PFSK-1 (cell line): ENCODE data around the gene PATL1.

Experiments used
- FOXP2 ChIP-seq: optimal IDR thresholded peaks from 2 replicates; pipeline ENCODE3; 2011; ENCODE audit warnings: borderline replicate concordance, control low read depth, inconsistent platforms; ENCODE audit not compliant: insufficient read depth; ENCODE audit errors: extremely low read length, extremely low read depth
- POLR2AphosphoS5 ChIP-seq: IDR thresholded peaks from 2 replicates; pipeline ENCODE4 v1.6.1; 2012; ENCODE audit warnings: low read depth, mild to moderate bottlenecking, control low read depth, low read length, moderate library complexity
- SIN3A ChIP-seq: IDR thresholded peaks from 2 replicates; pipeline ENCODE4 v1.6.1; 2012; ENCODE audit warnings: mild to moderate bottlenecking, low read length, moderate library complexity, borderline replicate concordance; ENCODE audit not compliant: insufficient read depth
- TAF1 ChIP-seq: IDR thresholded peaks from 2 replicates; pipeline ENCODE4 v1.6.1; 2012; ENCODE audit warnings: low read length, control low read depth, borderline replicate concordance; ENCODE audit not compliant: insufficient read depth
- TF ChIP-seq, protein P1 (sequence below), 2 experiments: IDR thresholded peaks; 2 replicates each; pipeline versions ENCODE4 v1.6.1 to v1.8.0; 2011 to 2012; ENCODE audit warnings: low read depth in 2 of 2, low read length in 2 of 2, control low read depth in 1 of 2, inconsistent platforms in 1 of 2, mild to moderate bottlenecking in 1 of 2, moderate library complexity in 1 of 2; ENCODE audit not compliant: insufficient read depth in 1 of 2

The PATL1 gene

GRCh38 chr11:59666969-59667368, 1.9 kb downstream of the PATL1 start:
- TF ChIP-seq FOXP2 (no peak), POLR2AphosphoS5 (no peak), SIN3A (no peak), TAF1 (no peak)
- TF ChIP-seq, protein P1, sequence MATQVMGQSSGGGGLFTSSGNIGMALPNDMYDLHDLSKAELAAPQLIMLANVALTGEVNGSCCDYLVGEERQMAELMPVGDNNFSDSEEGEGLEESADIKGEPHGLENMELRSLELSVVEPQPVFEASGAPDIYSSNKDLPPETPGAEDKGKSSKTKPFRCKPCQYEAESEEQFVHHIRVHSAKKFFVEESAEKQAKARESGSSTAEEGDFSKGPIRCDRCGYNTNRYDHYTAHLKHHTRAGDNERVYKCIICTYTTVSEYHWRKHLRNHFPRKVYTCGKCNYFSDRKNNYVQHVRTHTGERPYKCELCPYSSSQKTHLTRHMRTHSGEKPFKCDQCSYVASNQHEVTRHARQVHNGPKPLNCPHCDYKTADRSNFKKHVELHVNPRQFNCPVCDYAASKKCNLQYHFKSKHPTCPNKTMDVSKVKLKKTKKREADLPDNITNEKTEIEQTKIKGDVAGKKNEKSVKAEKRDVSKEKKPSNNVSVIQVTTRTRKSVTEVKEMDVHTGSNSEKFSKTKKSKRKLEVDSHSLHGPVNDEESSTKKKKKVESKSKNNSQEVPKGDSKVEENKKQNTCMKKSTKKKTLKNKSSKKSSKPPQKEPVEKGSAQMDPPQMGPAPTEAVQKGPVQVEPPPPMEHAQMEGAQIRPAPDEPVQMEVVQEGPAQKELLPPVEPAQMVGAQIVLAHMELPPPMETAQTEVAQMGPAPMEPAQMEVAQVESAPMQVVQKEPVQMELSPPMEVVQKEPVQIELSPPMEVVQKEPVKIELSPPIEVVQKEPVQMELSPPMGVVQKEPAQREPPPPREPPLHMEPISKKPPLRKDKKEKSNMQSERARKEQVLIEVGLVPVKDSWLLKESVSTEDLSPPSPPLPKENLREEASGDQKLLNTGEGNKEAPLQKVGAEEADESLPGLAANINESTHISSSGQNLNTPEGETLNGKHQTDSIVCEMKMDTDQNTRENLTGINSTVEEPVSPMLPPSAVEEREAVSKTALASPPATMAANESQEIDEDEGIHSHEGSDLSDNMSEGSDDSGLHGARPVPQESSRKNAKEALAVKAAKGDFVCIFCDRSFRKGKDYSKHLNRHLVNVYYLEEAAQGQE (IDR thresholded peaks at IDR 0.05; ENCODE audit: insufficient read depth in 1 of 2, low read depth in 2 of 2, low read length in 2 of 2): no peak

GRCh38 chr11:59660621-59661020, 8.2 kb downstream of the PATL1 start:
- no peak for TF ChIP-seq FOXP2
- TF ChIP-seq, protein P1 (IDR thresholded peaks at IDR 0.05; ENCODE audit: insufficient read depth in 1 of 2, low read depth in 2 of 2, low read length in 2 of 2): no peak
- no peak for TF ChIP-seq TAF1
- no peak for TF ChIP-seq POLR2AphosphoS5

DNA sequence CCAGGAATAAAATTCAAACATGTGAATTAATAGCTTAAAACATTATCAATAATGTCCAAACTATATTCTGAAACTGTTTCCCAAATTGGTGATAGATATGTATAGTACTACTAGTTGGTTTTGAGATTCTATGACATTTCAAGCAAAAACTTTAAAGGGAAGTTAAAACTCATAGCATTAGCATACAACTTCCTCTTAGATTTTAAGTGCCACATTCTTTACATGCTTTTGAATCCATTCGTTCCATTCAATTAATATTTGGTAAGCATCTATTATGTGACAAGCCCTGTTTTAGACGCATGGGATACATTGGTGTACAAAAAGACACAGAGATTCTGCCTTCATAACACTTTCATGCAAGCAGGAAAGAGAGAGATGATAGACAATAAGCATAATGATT, 8.9 kb downstream of the PATL1 start:
- no peak for TF ChIP-seq POLR2AphosphoS5
- TF ChIP-seq TAF1: no peak
- TF ChIP-seq SIN3A: no peak
- no peak for TF ChIP-seq FOXP2
- TF ChIP-seq, protein P1 (IDR thresholded peaks at IDR 0.05; ENCODE audit: insufficient read depth in 1 of 2, low read depth in 2 of 2, low read length in 2 of 2): no peak

GRCh38 chr11:59658036-59658435, 10.8 kb downstream of the PATL1 start:
- no peak for TF ChIP-seq FOXP2
- TF ChIP-seq POLR2AphosphoS5: no peak

- no peak for TF ChIP-seq TAF1
- no peak for TF ChIP-seq SIN3A
Observed at GRCh38 chr11:59654893-59655292, 13.9 kb downstream of the PATL1 start.

DNA sequence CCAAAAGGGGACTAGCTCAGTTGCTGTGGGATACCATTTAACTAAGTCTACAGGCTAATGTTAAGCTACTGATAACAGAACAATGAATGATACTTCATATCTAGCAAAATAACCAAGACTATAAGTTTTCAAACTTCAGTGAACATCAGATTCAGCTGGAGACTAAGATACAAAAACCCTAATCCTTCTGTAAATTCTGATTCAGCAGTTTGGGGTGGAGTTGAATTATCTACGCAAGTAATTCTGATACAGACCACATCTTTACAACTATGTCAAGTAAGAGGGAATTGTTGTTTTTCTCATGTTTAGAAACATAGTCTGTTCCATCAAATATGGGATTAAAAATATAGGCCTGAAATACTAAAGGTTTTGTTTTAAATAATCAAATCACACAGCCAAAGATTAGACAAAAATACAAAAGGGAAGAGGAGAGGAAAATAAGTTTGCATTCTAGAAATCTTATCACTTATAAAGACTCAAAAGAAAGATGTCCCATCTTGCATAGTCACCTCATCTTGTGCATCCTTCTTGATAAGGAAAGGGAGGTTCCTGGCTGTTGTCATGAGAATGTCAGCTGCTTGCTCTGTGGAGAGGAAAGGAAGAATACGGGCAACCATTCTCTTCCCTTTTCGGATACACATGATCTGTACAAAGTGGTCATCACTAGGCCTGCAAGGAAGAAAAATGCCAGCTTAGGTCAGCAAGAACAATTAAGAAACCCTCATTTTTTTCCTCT, 21.4 kb downstream of the PATL1 start:
- TF ChIP-seq TAF1 (no peak), FOXP2 (no peak), POLR2AphosphoS5 (no peak), SIN3A (no peak)
- TF ChIP-seq, protein P1 (IDR thresholded peaks at IDR 0.05; ENCODE audit: insufficient read depth in 1 of 2, low read depth in 2 of 2, low read length in 2 of 2): no peak
